Measurements from ENCODE around the gene TKFC. TPM values are rescaled to one million over a fixed set of nuclear protein-coding genes. Genes with fewer than 3 reads are reported as not detected.

TKFC gene
- total and polyA plus RNA-seq, 2 experiments from 2014 or later, result 58.1 to 84.3 TPM

GRCh38 chr11:61353131-61354067, 20.4 kb downstream of the TKFC start:
- Histone ChIP-seq H3K36me3 (no peaks in the 10 kb centered on the region), H3K4me1 (ENCODE audit: low read depth) (no peaks in the 10 kb centered on the region), H3K4me3 (no peak overlapping the region), H3K27ac (no peak overlapping the region), H3K9me3 (ENCODE audit: low read depth) (no peaks in the 10 kb centered on the region), H3K27me3 (no peaks in the 10 kb centered on the region)
- TF ChIP-seq CTCF (IDR thresholded peaks at IDR 0.05; ENCODE audit: low read depth, low read length), result no peak
- no peak for DNase-seq (ENCODE audit: low read depth in 1 of 2, low spot score in 1 of 2)

GRCh38 chr11:61354208-61354607, 21.2 kb downstream of the TKFC start:
- no peak for DNase-seq (ENCODE audit: low read depth in 1 of 2, low spot score in 1 of 2)
- Histone ChIP-seq H3K4me3 (no peak overlapping the region), H3K4me1 (ENCODE audit: low read depth) (no peaks in the 10 kb centered on the region), H3K36me3 (no peaks in the 10 kb centered on the region), H3K27me3 (no peaks in the 10 kb centered on the region), H3K9me3 (ENCODE audit: low read depth) (no peaks in the 10 kb centered on the region), H3K27ac (no peak overlapping the region)
- TF ChIP-seq CTCF (IDR thresholded peaks at IDR 0.05; ENCODE audit: low read depth, low read length), result no peak

GRCh38 chr11:61356706-61357105, 23.7 kb downstream of the TKFC start:
- no peak for TF ChIP-seq CTCF (IDR thresholded peaks at IDR 0.05; ENCODE audit: low read depth, low read length)
- no peak overlapping the region for H3K4me3 ChIP-seq
- H3K27me3 ChIP-seq, result no peaks in the 10 kb centered on the region
- peaks cover 9% of the 10 kb centered on the region for H3K4me1 ChIP-seq (ENCODE audit: low read depth)
- no peak overlapping the region for H3K27ac ChIP-seq
- DNase-seq (ENCODE audit: low read depth in 1 of 2, low spot score in 1 of 2), result no peak
- no peaks in the 10 kb centered on the region for H3K9me3 ChIP-seq (ENCODE audit: low read depth)
- no peaks in the 10 kb centered on the region for H3K36me3 ChIP-seq

GRCh38 chr11:61357233-61357893, 24.3 kb downstream of the TKFC start:
- H3K4me1 ChIP-seq (ENCODE audit: low read depth), result peaks cover 9% of the 10 kb centered on the region
- DNase-seq (ENCODE audit: low read depth in 1 of 2, low spot score in 1 of 2), result no peak
- no peaks in the 10 kb centered on the region for H3K9me3 ChIP-seq (ENCODE audit: low read depth)
- no peak overlapping the region for H3K4me3 ChIP-seq
- no peak for TF ChIP-seq CTCF (IDR thresholded peaks at IDR 0.05; ENCODE audit: low read depth, low read length)
- no peaks in the 10 kb centered on the region for H3K36me3 ChIP-seq
- H3K27me3 ChIP-seq, result no peaks in the 10 kb centered on the region
- H3K27ac ChIP-seq, result no peak overlapping the region

- Histone ChIP-seq H3K9me3 (ENCODE audit: low read depth) (no peaks in the 10 kb centered on the region), H3K4me3 (no peak overlapping the region), H3K36me3 (no peaks in the 10 kb centered on the region), H3K27me3 (no peaks in the 10 kb centered on the region), H3K27ac (no peak overlapping the region), H3K4me1 (ENCODE audit: low read depth) (peaks cover 9% of the 10 kb centered on the region)
- no peak for TF ChIP-seq CTCF (IDR thresholded peaks at IDR 0.05; ENCODE audit: low read depth, low read length)
- DNase-seq (ENCODE audit: low read depth in 1 of 2, low spot score in 1 of 2), result no peak
Measured at GRCh38 chr11:61357894-61358239, 24.8 kb downstream of the TKFC start.

Measured in cardiac muscle cell (in vitro differentiated cells and primary cell).